GDM1 (cell line): Measurements from ENCODE around the gene KREMEN1.
A peak's percentile ranks its signal among the peaks of the same experiment; 100 is the strongest.
"Not testable (repeated sequence)": the region's sequence is repeated elsewhere in the genome, so short reads cannot be mapped to it uniquely, and the experiment has no call there.

ENCODE experiments used
- DNase-seq: peaks from one replicate; lab custom pipeline; 2025; lab: John Stamatoyannopoulos, UW

Gene KREMEN1

GRCh38 chr22:29072979-29073617 lies at the start of gene KREMEN1:
Gene KREMEN1 (plus strand): TSS chr22:29073035. CDS start chr22:29073131, 96 bp downstream.
- no peak for DNase-seq

- no peak for DNase-seq
Observed at GRCh38 chr22:29023172-29023796, 49.6 kb upstream of the KREMEN1 start.

GRCh38 chr22:29026579-29026978 lies 46.3 kb upstream of the KREMEN1 start:
- no peak for DNase-seq

GRCh38 chr22:29028468-29028867 lies 44.4 kb upstream of the KREMEN1 start:
- DNase-seq: no peak

- DNase-seq: no peak
Observed at GRCh38 chr22:29029202-29030000, 43.4 kb upstream of the KREMEN1 start.

GRCh38 chr22:29030016-29030617 lies 42.7 kb upstream of the KREMEN1 start:
- DNase-seq: no peak

GRCh38 chr22:29030618-29031226 lies 42.1 kb upstream of the KREMEN1 start:
- DNase-seq: no peak

- no peak for DNase-seq
Observed at GRCh38 chr22:29031227-29032011, 41.4 kb upstream of the KREMEN1 start.

GRCh38 chr22:29032014-29032475 lies 40.8 kb upstream of the KREMEN1 start:
- DNase-seq: no peak

- no peak for DNase-seq
Observed at GRCh38 chr22:29032584-29032983, 40.3 kb upstream of the KREMEN1 start.

GRCh38 chr22:29037340-29037932 lies 35.4 kb upstream of the KREMEN1 start:
- no peak for DNase-seq

- no peak for DNase-seq
Observed at GRCh38 chr22:29039148-29039547, 33.7 kb upstream of the KREMEN1 start.

- DNase-seq: not testable (repeated sequence)
Observed at GRCh38 chr22:29039684-29040083, 33.2 kb upstream of the KREMEN1 start.

GRCh38 chr22:29040385-29041275 lies 32.2 kb upstream of the KREMEN1 start:
- peak; percentile 31 for DNase-seq

GRCh38 chr22:29041408-29041807 lies 31.4 kb upstream of the KREMEN1 start:
- DNase-seq: peak; percentile 30

GRCh38 chr22:29043906-29044575 lies 28.8 kb upstream of the KREMEN1 start:
- DNase-seq: no peak

GRCh38 chr22:29044657-29045176 lies 28.1 kb upstream of the KREMEN1 start:
- no peak for DNase-seq

GRCh38 chr22:29048822-29049654 lies 23.8 kb upstream of the KREMEN1 start:
- DNase-seq: no peak
